Measurements from ENCODE around the gene ENPP3.

ENPP3 gene

GRCh38 chr6:131782764-131783163 lies 145.7 kb downstream of the ENPP3 start:
- H3K27me3 ChIP-seq (replicated peaks; ENCODE audit: control insufficient read depth, insufficient read depth, low read length), result no peaks in the 10 kb centered on the region; the same call in 1 of the 2 replicates
- no peak for DNase-seq (ENCODE audit: extremely low read depth, insufficient read length)
- TF ChIP-seq CTCF (IDR thresholded peaks at IDR 0.05; ENCODE audit: insufficient read depth, low read length, poor library complexity, severe bottlenecking), result no peak
- H3K4me3 ChIP-seq (replicated peaks; ENCODE audit: low read depth, low read length), result no peak overlapping the region
- H3K36me3 ChIP-seq (ENCODE audit: control insufficient read depth, insufficient read depth, low read length), result no peaks in the 10 kb centered on the region

GRCh38 chr6:131784561-131784960 lies 147.5 kb downstream of the ENPP3 start:
- Histone ChIP-seq H3K4me3 (replicated peaks; ENCODE audit: low read depth, low read length) (no peak overlapping the region), H3K36me3 (ENCODE audit: control insufficient read depth, insufficient read depth, low read length) (no peaks in the 10 kb centered on the region), H3K27me3 (replicated peaks; ENCODE audit: control insufficient read depth, insufficient read depth, low read length) (no peaks in the 10 kb centered on the region)
- no peak for DNase-seq (ENCODE audit: extremely low read depth, insufficient read length)
- no peak for TF ChIP-seq CTCF (IDR thresholded peaks at IDR 0.05; ENCODE audit: insufficient read depth, low read length, poor library complexity, severe bottlenecking)

- no peak for TF ChIP-seq CTCF (IDR thresholded peaks at IDR 0.05; ENCODE audit: insufficient read depth, low read length, poor library complexity, severe bottlenecking)
- H3K4me3 ChIP-seq (replicated peaks; ENCODE audit: low read depth, low read length), result no peak overlapping the region
- DNase-seq (ENCODE audit: extremely low read depth, insufficient read length), result no peak
- H3K36me3 ChIP-seq (ENCODE audit: control insufficient read depth, insufficient read depth, low read length), result no peaks in the 10 kb centered on the region
- no peaks in the 10 kb centered on the region for H3K27me3 ChIP-seq (replicated peaks; ENCODE audit: control insufficient read depth, insufficient read depth, low read length)
These were observed 150.0 kb downstream of the ENPP3 start for GRCh38 chr6:131787079-131787478.

GRCh38 chr6:131787766-131788712 lies 150.9 kb downstream of the ENPP3 start:
- no peak overlapping the region for H3K4me3 ChIP-seq (replicated peaks; ENCODE audit: low read depth, low read length)
- no peak for TF ChIP-seq CTCF (IDR thresholded peaks at IDR 0.05; ENCODE audit: insufficient read depth, low read length, poor library complexity, severe bottlenecking)
- no peak for DNase-seq (ENCODE audit: extremely low read depth, insufficient read length)
- H3K27me3 ChIP-seq (replicated peaks; ENCODE audit: control insufficient read depth, insufficient read depth, low read length), result no peaks in the 10 kb centered on the region; the same call in 1 of the 2 replicates
- H3K36me3 ChIP-seq (ENCODE audit: control insufficient read depth, insufficient read depth, low read length), result no peaks in the 10 kb centered on the region

- no peak for TF ChIP-seq CTCF (IDR thresholded peaks at IDR 0.05; ENCODE audit: insufficient read depth, low read length, poor library complexity, severe bottlenecking)
- Histone ChIP-seq H3K27me3 (replicated peaks; ENCODE audit: control insufficient read depth, insufficient read depth, low read length) (no peaks in the 10 kb centered on the region; the same call in 1 of the 2 replicates), H3K36me3 (ENCODE audit: control insufficient read depth, insufficient read depth, low read length) (no peaks in the 10 kb centered on the region), H3K4me3 (replicated peaks; ENCODE audit: low read depth, low read length) (no peak overlapping the region)
- no peak for DNase-seq (ENCODE audit: extremely low read depth, insufficient read length)
These were observed 152.1 kb downstream of the ENPP3 start for GRCh38 chr6:131789219-131789618.
